Thyroid gland (tissue), 4 donors: ENCODE measurements around the gene MAP2K5.

Experiments
- CTCF ChIP-seq, 6 experiments: fragments of 200-600 bp in 3 of 6; fragments of 450-650 bp in 3 of 6; sonication (generic) in 3 of 6; IDR thresholded peaks; one replicate each; pipeline ENCODE4 v1.5.1; 2016 to 2019; ENCODE audit warnings: antibody characterized with exemption in 6 of 6, mild to moderate bottlenecking in 2 of 6, inconsistent platforms in 1 of 6, moderate library complexity in 1 of 6
- POLR2A ChIP-seq, 2 donors: fragments of 450-650 bp; IDR thresholded peaks; one replicate each; pipeline ENCODE4 v1.6.1; 2017; ENCODE audit warnings: antibody characterized with exemption in 2 of 2, mild to moderate bottlenecking in 2 of 2, moderate library complexity in 1 of 2

- TF ChIP-seq CTCF (IDR thresholded peaks at IDR 0.05), result no peak
- TF ChIP-seq POLR2A (IDR thresholded peaks at IDR 0.05), result no peak
Measured at GRCh38 chr15:67850336-67850735, 307.8 kb downstream of the MAP2K5 start.
